Thoracic aorta (tissue), 2 donors: ENCODE data around the gene TBC1D23. TPM values are rescaled to one million over a fixed set of nuclear protein-coding genes. Genes with fewer than 3 reads are reported as not detected.
A peak's percentile ranks its signal among the peaks of the same experiment; 100 is the strongest.
"Not testable (repeated sequence)": the region's sequence is repeated elsewhere in the genome, so short reads cannot be mapped to it uniquely, and the experiment has no call there.

Source experiments
- ATAC-seq: fragments of 150-250 bp; one replicate; pipeline ENCODE4 v1.8.0; 2017; ENCODE audit warnings: low read depth; ENCODE audit not compliant: insufficient number of reproducible peaks, low FRiP score
- DNase-seq: peaks from one replicate; pipeline ENCODE4 v3.0.0-alpha.2; 2020; ENCODE audit warnings: low spot score
- H3K27ac ChIP-seq, 2 donors: fragments of 200-600 bp; sonication (generic); 1 replicate in 1 of 2; 2 replicates in 1 of 2; pipeline ENCODE4 v1.5.1; 2016; ENCODE audit warnings: mild to moderate bottlenecking in 2 of 2, moderate library complexity in 2 of 2
- H3K27me3 ChIP-seq: fragments of 200-600 bp; sonication (generic); replicated peaks from 2 replicates; pipeline ENCODE4 v1.6.0; 2016; ENCODE audit warnings: mild to moderate bottlenecking; ENCODE audit not compliant: insufficient read depth
- H3K36me3 ChIP-seq: fragments of 200-600 bp; sonication (generic); one replicate; pipeline ENCODE4 v1.5.1; 2016
- H3K4me1 ChIP-seq, 2 donors: fragments of 200-600 bp; sonication (generic); 1 replicate in 1 of 2; 2 replicates in 1 of 2; pipeline versions ENCODE4 v1.5.1 to v1.6.0; 2016; ENCODE audit warnings: low read depth in 2 of 2, mild to moderate bottlenecking in 1 of 2; ENCODE audit not compliant: control insufficient read depth in 1 of 2
- H3K4me3 ChIP-seq: fragments of 200-600 bp; sonication (generic); 2 replicates; pipeline ENCODE4 v1.5.1; 2016; ENCODE audit warnings: mild to moderate bottlenecking
- H3K9me3 ChIP-seq: fragments of 200-600 bp; sonication (generic); 2 replicates; pipeline ENCODE4 v1.5.1; 2016
- total RNA-seq, 2 donors: library from RNA; depleted of rRNA; stranded (reverse); fragments of >200 nt; gene quantifications; one replicate each; pipeline versions ENCODE4 v1.1.0 to v1.2.3, GENCODE V29; 2016
- TF ChIP-seq, protein P1 (sequence below): fragments of 200-600 bp; sonication (generic); IDR thresholded peaks from one replicate; pipeline ENCODE4 v1.5.1; 2019; ENCODE audit warnings: antibody characterized with exemption

Gene TBC1D23
- total RNA-seq, 2 donors from 2014 or later, result 22.6 to 53.3 TPM

DNA sequence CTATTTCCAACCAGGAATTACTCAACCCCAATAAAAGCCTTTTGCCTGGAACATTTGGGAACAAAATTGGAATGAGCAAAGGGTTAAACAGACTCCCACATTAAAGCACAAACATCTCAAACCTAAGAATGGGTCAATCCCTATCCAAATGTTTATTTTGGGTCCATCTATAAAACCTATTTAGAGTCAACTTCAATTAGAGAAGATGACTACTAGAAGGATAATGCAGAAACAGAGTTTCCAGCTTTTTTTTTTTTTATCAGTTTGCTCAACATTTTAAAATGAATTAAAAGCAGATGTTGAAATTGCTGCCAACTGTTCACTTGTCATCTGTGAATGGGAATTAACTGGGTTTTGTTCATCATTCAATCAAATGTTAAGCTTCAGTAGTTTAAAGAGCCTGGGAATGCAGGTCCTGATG lies 4.1 kb upstream of the TBC1D23 start:
- peaks cover 22 to 41% of the 10 kb centered on the region in 2 donors for H3K4me1 ChIP-seq
- no peaks in the 10 kb centered on the region for H3K36me3 ChIP-seq
- no peak overlapping the region for H3K27ac ChIP-seq
- no peak for DNase-seq
- no peak overlapping the region for H3K4me3 ChIP-seq
- no peaks in the 10 kb centered on the region for H3K9me3 ChIP-seq
- TF ChIP-seq, protein P1, sequence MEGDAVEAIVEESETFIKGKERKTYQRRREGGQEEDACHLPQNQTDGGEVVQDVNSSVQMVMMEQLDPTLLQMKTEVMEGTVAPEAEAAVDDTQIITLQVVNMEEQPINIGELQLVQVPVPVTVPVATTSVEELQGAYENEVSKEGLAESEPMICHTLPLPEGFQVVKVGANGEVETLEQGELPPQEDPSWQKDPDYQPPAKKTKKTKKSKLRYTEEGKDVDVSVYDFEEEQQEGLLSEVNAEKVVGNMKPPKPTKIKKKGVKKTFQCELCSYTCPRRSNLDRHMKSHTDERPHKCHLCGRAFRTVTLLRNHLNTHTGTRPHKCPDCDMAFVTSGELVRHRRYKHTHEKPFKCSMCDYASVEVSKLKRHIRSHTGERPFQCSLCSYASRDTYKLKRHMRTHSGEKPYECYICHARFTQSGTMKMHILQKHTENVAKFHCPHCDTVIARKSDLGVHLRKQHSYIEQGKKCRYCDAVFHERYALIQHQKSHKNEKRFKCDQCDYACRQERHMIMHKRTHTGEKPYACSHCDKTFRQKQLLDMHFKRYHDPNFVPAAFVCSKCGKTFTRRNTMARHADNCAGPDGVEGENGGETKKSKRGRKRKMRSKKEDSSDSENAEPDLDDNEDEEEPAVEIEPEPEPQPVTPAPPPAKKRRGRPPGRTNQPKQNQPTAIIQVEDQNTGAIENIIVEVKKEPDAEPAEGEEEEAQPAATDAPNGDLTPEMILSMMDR, result no peak
- H3K27me3 ChIP-seq, result no peaks in the 10 kb centered on the region
- no peak for ATAC-seq

DNA sequence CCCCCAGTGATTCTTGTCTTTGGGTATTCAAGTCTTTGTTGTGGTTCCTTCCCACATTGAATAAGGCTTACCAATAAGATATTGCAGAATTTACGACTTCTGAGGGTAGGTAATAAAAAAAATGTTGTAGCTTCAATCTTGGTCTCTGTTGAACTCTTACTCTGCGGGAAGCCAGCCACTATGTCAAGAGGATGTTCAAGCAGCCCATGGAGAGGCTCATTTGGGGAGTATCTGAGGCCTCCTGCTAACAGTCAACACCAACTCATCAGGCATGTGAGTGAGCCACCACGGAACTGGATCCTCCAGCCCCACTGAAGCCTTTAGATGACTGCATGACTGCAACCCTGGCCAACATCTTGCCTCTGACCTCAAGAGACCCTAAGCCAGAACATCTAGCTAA lies 3.2 kb upstream of the TBC1D23 start:
- Histone ChIP-seq H3K27ac (no peak overlapping the region), H3K9me3 (no peaks in the 10 kb centered on the region), H3K27me3 (no peaks in the 10 kb centered on the region), H3K36me3 (no peaks in the 10 kb centered on the region), H3K4me1 (peaks cover 25 to 41% of the 10 kb centered on the region in 2 donors), H3K4me3 (no peak overlapping the region)
- TF ChIP-seq, protein P1, result no peak
- ATAC-seq, result no peak
- DNase-seq, result no peak

DNA sequence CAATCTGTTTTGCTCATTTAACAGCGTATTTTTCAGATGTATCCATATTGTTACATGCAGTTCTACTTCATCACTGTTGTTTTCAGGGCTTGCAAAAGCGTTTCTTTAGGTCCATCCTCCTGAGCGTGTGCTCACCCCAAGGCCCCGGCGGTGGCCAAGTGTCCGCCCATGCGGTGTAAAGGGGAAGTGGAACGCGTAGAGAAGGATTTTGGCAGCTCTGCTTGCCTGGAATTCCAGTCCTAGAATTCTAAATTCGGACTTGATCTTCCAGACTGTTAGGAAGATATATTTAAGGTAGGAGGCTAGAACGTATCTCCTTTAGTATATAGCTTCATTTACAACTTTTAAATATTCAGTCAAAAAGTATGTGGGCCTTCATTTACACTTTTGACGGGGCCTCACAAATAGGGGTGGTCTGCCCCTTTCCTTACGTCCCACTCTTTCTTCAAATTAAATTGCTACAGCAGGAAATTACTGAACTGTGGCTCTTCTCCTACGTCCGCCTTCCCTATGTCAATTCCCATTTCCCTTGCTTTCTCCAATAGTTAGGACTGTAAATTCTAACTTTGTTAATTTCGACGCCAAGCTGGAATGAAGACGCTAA lies 609 bp upstream of the TBC1D23 start:
- Histone ChIP-seq H3K27me3 (no peaks in the 10 kb centered on the region), H3K4me3 (peak overlapping the region; percentile 99), H3K9me3 (no peaks in the 10 kb centered on the region), H3K27ac (peak overlapping the region; percentile 94 to 98), H3K36me3 (no peaks in the 10 kb centered on the region), H3K4me1 (peaks cover 25 to 51% of the 10 kb centered on the region in 2 donors)
- TF ChIP-seq, protein P1, result peak; percentile 40
- peak; percentile 41 for ATAC-seq
- no peak for DNase-seq

DNA sequence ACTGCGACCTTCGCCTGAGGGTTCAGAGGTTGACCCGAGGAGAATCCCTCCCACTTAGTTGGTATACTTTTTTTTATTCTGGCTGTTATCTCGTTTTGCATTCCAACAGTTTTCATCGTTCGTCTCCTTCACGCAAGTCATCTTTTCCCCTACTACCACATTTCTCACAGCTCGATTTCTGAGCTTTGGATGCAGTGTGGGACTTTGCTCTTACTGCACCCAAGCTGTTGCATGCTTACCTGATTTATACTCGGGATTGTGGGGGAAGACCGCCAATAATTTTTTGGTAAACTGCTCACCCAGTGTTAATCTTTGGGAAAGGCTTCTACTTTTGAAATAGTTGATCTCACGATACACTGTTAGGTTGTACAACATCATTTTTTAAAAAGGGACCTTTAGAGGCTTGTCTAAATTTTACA lies 702 bp downstream of the TBC1D23 start:
- no peaks in the 10 kb centered on the region for H3K9me3 ChIP-seq
- TF ChIP-seq, protein P1, result no peak
- peaks cover 31 to 51% of the 10 kb centered on the region in 2 donors for H3K4me1 ChIP-seq
- DNase-seq, result no peak
- no peaks in the 10 kb centered on the region for H3K36me3 ChIP-seq
- peak overlapping the region; percentile 99 for H3K4me3 ChIP-seq
- peak overlapping the region; percentile 97 to 98 for H3K27ac ChIP-seq
- ATAC-seq, result no peak
- no peaks in the 10 kb centered on the region for H3K27me3 ChIP-seq

DNA sequence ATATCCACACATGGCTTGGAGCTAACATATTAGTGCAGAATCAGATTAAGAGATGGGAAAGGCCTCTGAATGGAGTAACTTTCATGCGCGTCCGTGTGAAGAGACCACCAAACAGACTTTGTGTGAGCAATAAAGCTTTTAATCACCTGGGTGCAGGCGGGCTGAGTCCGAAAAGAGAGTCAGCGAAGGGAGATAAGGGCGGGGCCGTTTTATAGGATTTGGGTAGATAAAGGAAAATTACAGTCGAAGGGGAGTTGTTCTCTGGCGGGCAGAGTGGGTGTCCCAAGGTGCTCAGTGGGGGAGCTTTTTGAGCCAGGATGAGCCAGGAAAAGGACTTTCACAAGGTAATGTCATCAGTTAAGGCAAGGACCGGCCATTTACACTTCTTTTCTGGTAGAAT lies 2.1 kb downstream of the TBC1D23 start:
- ATAC-seq, H3K27me3 ChIP-seq, H3K4me3 ChIP-seq, H3K27ac ChIP-seq, H3K9me3 ChIP-seq, H3K36me3 ChIP-seq, DNase-seq: not testable (repeated sequence)
- peaks cover 35 to 54% of the 10 kb centered on the region in 2 donors for H3K4me1 ChIP-seq

DNA sequence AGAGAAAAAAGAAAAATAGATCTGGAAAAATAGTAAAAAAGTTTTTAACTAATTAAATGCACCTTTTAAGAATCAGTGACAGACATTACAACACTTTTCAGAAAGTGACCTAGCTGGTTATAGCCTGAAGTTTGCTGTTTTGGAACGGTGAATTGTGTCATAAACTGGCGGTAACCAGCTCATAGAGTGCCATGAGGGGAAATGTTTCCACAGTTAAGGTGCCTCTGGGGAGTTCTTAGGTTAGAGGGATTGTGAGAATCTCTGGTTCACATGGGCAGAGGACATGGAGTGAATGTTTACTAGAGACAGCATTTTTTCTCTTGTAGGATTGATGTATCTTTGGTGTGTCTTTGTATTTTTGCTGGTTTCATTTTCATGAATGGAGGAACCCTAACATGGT lies 2.8 kb downstream of the TBC1D23 start:
- Histone ChIP-seq H3K27ac (no peak overlapping the region), H3K36me3 (no peaks in the 10 kb centered on the region), H3K27me3 (no peaks in the 10 kb centered on the region), H3K9me3 (no peaks in the 10 kb centered on the region), H3K4me1 (peaks cover 39 to 60% of the 10 kb centered on the region in 2 donors), H3K4me3 (no peak overlapping the region)
- TF ChIP-seq, protein P1, result no peak
- no peak for ATAC-seq
- DNase-seq, result no peak
